Measurements from ENCODE around the gene HCLS1. TPM values are rescaled to one million over a fixed set of nuclear protein-coding genes. Genes with fewer than 3 reads are reported as not detected.

Gene HCLS1
- total and polyA plus RNA-seq, 2 of the 8 experiments (the other 6 are each of a cell fraction or from before 2014, with no cell fraction given) = 0.53 to 1.3 TPM

DNA sequence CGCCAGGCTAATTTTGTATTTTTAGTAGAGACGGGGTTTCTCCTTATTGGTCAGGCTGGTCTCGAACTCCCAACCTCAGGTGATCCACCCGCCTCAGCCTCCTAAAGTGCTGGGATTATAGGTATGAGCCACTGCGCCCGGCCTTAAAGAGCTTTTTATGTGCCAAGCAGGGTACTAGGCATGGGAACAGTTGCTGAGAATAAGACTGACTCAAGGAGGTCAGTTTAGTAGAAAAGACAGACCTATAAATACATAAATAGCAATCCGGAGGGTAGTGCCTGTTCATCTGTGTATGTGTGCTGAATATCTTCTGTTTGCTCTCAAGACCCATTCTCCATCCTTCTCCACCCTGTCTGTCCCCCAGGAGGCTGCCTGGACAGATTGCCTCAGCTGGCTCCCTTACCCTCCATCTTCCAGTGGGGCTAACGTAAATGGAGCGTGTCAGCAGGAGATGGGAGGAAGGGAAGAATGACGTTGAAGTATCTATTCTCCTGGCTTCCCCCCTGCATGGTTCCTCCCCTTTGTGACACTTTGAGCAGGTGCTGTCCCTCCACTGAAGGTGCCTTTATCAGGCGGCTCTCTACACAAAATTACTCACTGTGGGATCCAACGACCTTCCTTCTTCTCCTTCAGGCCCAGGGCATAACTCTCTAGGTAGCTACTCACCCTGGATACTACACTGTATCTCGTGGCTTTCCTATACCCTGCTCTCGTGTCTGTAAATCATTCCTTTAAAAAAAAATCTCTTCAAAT lies 36.4 kb downstream of the HCLS1 start (continued):
- TF ChIP-seq JUND (IDR thresholded peaks at IDR 0.05; ENCODE audit: low read length) = no peak
- TF ChIP-seq GABPA (IDR thresholded peaks at IDR 0.05; ENCODE audit: borderline replicate concordance, insufficient read depth, low read length) = no peak
- TF ChIP-seq BRCA1 (IDR thresholded peaks at IDR 0.05; ENCODE audit: low read depth, low read length) = no peak
- no peak for TF ChIP-seq ZNF274 (IDR thresholded peaks at IDR 0.05; ENCODE audit: borderline replicate concordance, extremely low read depth, low read length)
- TF ChIP-seq BCL11A (IDR thresholded peaks at IDR 0.05; ENCODE audit: low read depth in 2 of 2, low read length in 2 of 2) = no peak
- TF ChIP-seq HDAC2 (IDR thresholded peaks at IDR 0.05; ENCODE audit: borderline replicate concordance in 1 of 2, low read depth in 2 of 2, low read length in 2 of 2) = no peak
- no peak for TF ChIP-seq EZH2 (IDR thresholded peaks at IDR 0.05; ENCODE audit: low read depth, low read length, severe bottlenecking)
- TF ChIP-seq HDAC6 (IDR thresholded peaks at IDR 0.05; ENCODE audit: low read depth, low read length) = no peak
